ENCODE measurements around the gene TNFRSF14. TPM values are rescaled to one million over a fixed set of nuclear protein-coding genes. Genes with fewer than 3 reads are reported as not detected.

Gene TNFRSF14
- total and polyA plus RNA-seq, 2 of the 13 experiments (the other 11 are each of a cell fraction or from before 2014, with no cell fraction given): 11.9 to 49.9 TPM

GRCh38 chr1:2525572-2525919 is 30.6 kb upstream of the TNFRSF14 start (continued):
- TF ChIP-seq MYNN (CRISPR knock-in tag; IDR thresholded peaks at IDR 0.05; ENCODE audit: low read depth) (no peak), POLR2G (IDR thresholded peaks at IDR 0.05; ENCODE audit: low read depth, low read length) (no peak), NFIC (IDR thresholded peaks at IDR 0.05; ENCODE audit: low read length) (no peak), SPEN (CRISPR knock-in tag; IDR thresholded peaks at IDR 0.05; ENCODE audit: low read depth) (0 out of 2 replicates have a peak, but pooled peaks have one; percentile 5), ZHX1 (CRISPR knock-in tag; IDR thresholded peaks at IDR 0.05; ENCODE audit: low read depth) (no peak), ZNF430 (CRISPR knock-in tag; IDR thresholded peaks at IDR 0.05) (peak; percentile 35; the same call in 1 of the 2 replicates), AFF4 (CRISPR knock-in tag; IDR thresholded peaks at IDR 0.05) (no peak), ZNF407 (CRISPR knock-in tag; IDR thresholded peaks at IDR 0.05; ENCODE audit: not compliant biosample characterization) (no peak)

All from HepG2 (cell line).